CD14-positive monocyte (primary cell): ENCODE measurements around the gene N4BP2. TPM values are rescaled to one million over a fixed set of nuclear protein-coding genes. Genes with fewer than 3 reads are reported as not detected.

Experiments
- DNase-seq, 3 donors: peaks; one replicate each; pipeline ENCODE4 v3.0.0-alpha.2; 2011 to 2022
- H2AFZ ChIP-seq: 2 replicates; pipeline ENCODE4 v1.6.0; 2012; ENCODE audit warnings: mild to moderate bottlenecking, low read depth, low read length, inconsistent platforms; ENCODE audit not compliant: insufficient read depth, poor library complexity, severe bottlenecking
- H3K27ac ChIP-seq, 2 donors: 1 replicate in 1 of 2; 2 replicates in 1 of 2; pipeline ENCODE4 v1.5.1; 2012 to 2013; ENCODE audit warnings: low read length in 2 of 2, control low read depth in 1 of 2, inconsistent platforms in 1 of 2, low read depth in 1 of 2, mild to moderate bottlenecking in 1 of 2
- H3K27me3 ChIP-seq, 2 donors: one replicate each; pipeline versions ENCODE4 v1.6.0 to v1.6.1; 2011 to 2013; ENCODE audit warnings: low read length in 2 of 2; ENCODE audit not compliant: control insufficient read depth in 2 of 2, insufficient read depth in 2 of 2
- H3K36me3 ChIP-seq, 2 donors: replicated peaks in 1 of 2; 1 replicate in 1 of 2; 2 replicates in 1 of 2; pipeline versions ENCODE4 v1.5.1 to v1.6.1; 2012 to 2013; ENCODE audit warnings: low read length in 2 of 2, control low read depth in 1 of 2, inconsistent platforms in 1 of 2, mild to moderate bottlenecking in 1 of 2; ENCODE audit not compliant: insufficient read depth in 2 of 2, control insufficient read depth in 1 of 2
- H3K4me1 ChIP-seq, 2 donors: 1 replicate in 1 of 2; 2 replicates in 1 of 2; pipeline versions ENCODE4 v1.5.1 to v1.6.1; 2012 to 2013; ENCODE audit warnings: low read length in 2 of 2, control low read depth in 1 of 2, inconsistent platforms in 1 of 2, mild to moderate bottlenecking in 1 of 2, moderate library complexity in 1 of 2; ENCODE audit not compliant: insufficient read depth in 2 of 2, control insufficient read depth in 1 of 2
- H3K4me2 ChIP-seq: replicated peaks from 2 replicates; pipeline ENCODE3; 2012; ENCODE audit warnings: low read length, moderate library complexity, mild to moderate bottlenecking; ENCODE audit not compliant: poor library complexity, severe bottlenecking; ENCODE audit errors: extremely low read depth
- H3K4me3 ChIP-seq, 3 experiments: fragments of 200-600 bp in 1 of 3; sonication (generic) in 1 of 3; replicated peaks in 1 of 3; 1 replicate in 2 of 3; 2 replicates in 1 of 3; pipeline ENCODE4 v1.5.1; 2011 to 2013; ENCODE audit warnings: low read length in 3 of 3, mild to moderate bottlenecking in 3 of 3, control low read depth in 2 of 3, low read depth in 2 of 3, inconsistent platforms in 1 of 3, moderate library complexity in 1 of 3
- H3K79me2 ChIP-seq: 2 replicates; pipeline ENCODE4 v1.6.0; 2012; ENCODE audit warnings: mild to moderate bottlenecking, control low read depth, inconsistent platforms, low read length, moderate library complexity; ENCODE audit not compliant: insufficient read depth
- H3K9ac ChIP-seq: 2 replicates; pipeline ENCODE4 v1.6.0; 2017; ENCODE audit warnings: low read length, mild to moderate bottlenecking; ENCODE audit not compliant: insufficient read depth, poor library complexity, severe bottlenecking
- H3K9me3 ChIP-seq, 2 donors: replicated peaks in 1 of 2; 1 replicate in 1 of 2; 2 replicates in 1 of 2; pipeline versions ENCODE4 v1.5.1 to v1.6.1; 2012 to 2013; ENCODE audit warnings: low read length in 2 of 2, control low read depth in 1 of 2; ENCODE audit not compliant: control insufficient read depth in 1 of 2, insufficient read depth in 1 of 2
- H4K20me1 ChIP-seq: 2 replicates; pipeline ENCODE4 v1.6.0; 2012; ENCODE audit warnings: mild to moderate bottlenecking, low read length, control low read depth, moderate library complexity; ENCODE audit not compliant: insufficient read depth
- H3K27ac Mint-ChIP-seq, 7 donors: one replicate each; pipeline ENCODE4 v1.8.0; 2020; ENCODE audit warnings: mild to moderate bottlenecking in 7 of 7, mixed read lengths in 7 of 7, moderate library complexity in 6 of 7, inconsistent platforms in 2 of 7
- H3K27me3 Mint-ChIP-seq, 3 donors: one replicate each; pipeline ENCODE4 v1.8.0; 2021 to 2022; ENCODE audit warnings: low read depth in 3 of 3, mild to moderate bottlenecking in 3 of 3, mixed read lengths in 3 of 3, moderate library complexity in 3 of 3, inconsistent platforms in 1 of 3
- H3K36me3 Mint-ChIP-seq, 2 donors: one replicate each; pipeline ENCODE4 v1.8.0; 2020; ENCODE audit warnings: mixed read lengths in 2 of 2, inconsistent platforms in 1 of 2, mild to moderate bottlenecking in 1 of 2
- H3K4me1 Mint-ChIP-seq: one replicate; pipeline ENCODE4 v1.8.0; 2020; ENCODE audit warnings: mild to moderate bottlenecking, mixed read lengths
- H3K4me3 Mint-ChIP-seq, 2 donors: one replicate each; pipeline ENCODE4 v1.8.0; 2020; ENCODE audit warnings: mild to moderate bottlenecking in 2 of 2, mixed read lengths in 2 of 2, moderate library complexity in 1 of 2
- H3K9me3 Mint-ChIP-seq, 7 donors: one replicate each; pipeline ENCODE4 v1.8.0; 2020 to 2022; ENCODE audit warnings: mixed read lengths in 7 of 7, mild to moderate bottlenecking in 6 of 7, moderate library complexity in 6 of 7, inconsistent platforms in 2 of 7
- WGBS: methylation state at CpG from one replicate; pipeline ENCODE4 v1.1.5; 2013; ENCODE audit warnings: missing lambda C conversion rate; ENCODE audit not compliant: insufficient coverage; 5-methylcytosine and 5-hydroxymethylcytosine counted together
- intact Hi-C, 2 donors: fragments of 100-400 bp; cut with micrococcal nuclease; formaldehyde crosslinking; loops; one replicate each; pipeline versions ENCODE4 v1.15.0 to v1.15.1; 2023
- polyA plus RNA-seq, 3 donors: library from polyadenylated mRNA; depleted of rRNA in 1 of 3; unstranded in 2 of 3; stranded (reverse) in 1 of 3; fragments of 300-500 nt in 2 of 3; fragments of >200 nt in 1 of 3; fragmentation: Illumina TruSeq in 2 of 3; gene quantifications; 1 replicate in 2 of 3; 2 replicates in 1 of 3; pipeline ENCODE4 v1.2.3, GENCODE V29; 2012 to 2021
- TF ChIP-seq, protein P1 (sequence below): fragments of 200-600 bp; IDR thresholded peaks from one replicate; pipeline ENCODE4 v1.8.0; 2022; ENCODE audit warnings: antibody characterized with exemption, mild to moderate bottlenecking

N4BP2 gene
- polyA plus RNA-seq, 3 donors, result 3.1 to 8.3 (median 4.8) TPM

DNA sequence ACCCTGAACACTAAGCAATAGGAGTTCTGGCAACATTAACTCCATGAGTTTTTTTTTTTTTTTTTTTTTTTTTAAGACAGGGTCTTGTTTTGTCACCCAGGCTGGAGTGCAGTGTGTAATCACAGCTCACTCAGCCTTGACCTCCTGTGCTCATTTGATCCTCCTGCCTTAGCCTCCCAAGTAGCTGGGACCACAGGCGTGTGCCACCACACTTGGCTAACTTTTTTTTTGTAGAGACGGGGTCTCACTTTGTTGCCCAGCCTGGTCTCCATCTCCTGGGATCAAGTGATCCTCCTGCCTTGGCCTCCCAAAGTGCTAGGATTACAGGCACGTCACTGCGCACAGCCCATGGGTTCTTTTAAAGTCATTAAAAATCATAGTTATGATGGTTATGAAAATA lies 145.2 kb downstream of the N4BP2 start:
- H2AFZ ChIP-seq, result no peak overlapping the region
- H3K36me3 Mint-ChIP-seq, result peaks cover 0 to 3% of the 10 kb centered on the region in 2 donors

DNA sequence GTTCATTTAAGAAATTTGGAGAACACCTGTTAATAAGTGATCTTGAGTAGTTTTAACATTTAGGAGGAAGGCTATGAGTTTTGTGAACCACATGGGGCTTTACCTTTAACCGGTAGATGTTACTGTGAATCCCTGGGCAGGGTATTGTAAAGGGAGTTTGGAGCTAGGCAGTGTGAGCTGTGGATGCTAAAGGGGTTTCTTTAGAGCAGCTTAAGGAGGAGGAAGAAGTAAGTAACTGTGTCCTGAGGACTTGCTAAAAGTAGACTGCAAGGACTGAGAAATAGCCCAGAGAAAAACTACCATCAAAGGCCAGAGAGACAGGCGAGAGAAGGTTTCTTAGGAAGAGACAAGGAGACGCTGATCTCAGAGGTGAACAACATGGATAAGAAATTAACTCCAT lies 145.8 kb downstream of the N4BP2 start:
- Mint-ChIP-seq H3K4me3 (no peak overlapping the region), H3K27ac (peak overlapping the region in 3 of 7 donors; percentile 7 to 43 (median 26)), H3K9me3 (no peaks in the 10 kb centered on the region), H3K36me3 (peaks cover 0 to 3% of the 10 kb centered on the region in 2 donors), H3K27me3 (peaks cover 0 to 4% (median 0%) of the 10 kb centered on the region in 3 donors), H3K4me1 (peaks cover 78% of the 10 kb centered on the region)
- H3K4me1 ChIP-seq, result peaks cover 73 to 79% of the 10 kb centered on the region in 2 donors
- intact Hi-C loops, result loop anchor here in 1 of 2 donors (5.0 to 10.0 kb wide), 2 partner anchors 48 to 105 kb away; no protein-coding TSS in a partner anchor
- no peaks in the 10 kb centered on the region for H3K9me3 ChIP-seq
- peaks cover 51% of the 10 kb centered on the region for H3K79me2 ChIP-seq
- H3K9ac ChIP-seq, result no peak overlapping the region
- DNase-seq, result no peak
- no peaks in the 10 kb centered on the region for H4K20me1 ChIP-seq
- no peak overlapping the region for H3K27ac ChIP-seq
- H2AFZ ChIP-seq, result no peak overlapping the region
- no peak overlapping the region for H3K4me2 ChIP-seq
- 92% methylated on average over 1 of the region's 3 CpGs for WGBS
- no peaks in the 10 kb centered on the region for H3K36me3 ChIP-seq
- H3K27me3 ChIP-seq, result no peaks in the 10 kb centered on the region
- TF ChIP-seq, protein P1, sequence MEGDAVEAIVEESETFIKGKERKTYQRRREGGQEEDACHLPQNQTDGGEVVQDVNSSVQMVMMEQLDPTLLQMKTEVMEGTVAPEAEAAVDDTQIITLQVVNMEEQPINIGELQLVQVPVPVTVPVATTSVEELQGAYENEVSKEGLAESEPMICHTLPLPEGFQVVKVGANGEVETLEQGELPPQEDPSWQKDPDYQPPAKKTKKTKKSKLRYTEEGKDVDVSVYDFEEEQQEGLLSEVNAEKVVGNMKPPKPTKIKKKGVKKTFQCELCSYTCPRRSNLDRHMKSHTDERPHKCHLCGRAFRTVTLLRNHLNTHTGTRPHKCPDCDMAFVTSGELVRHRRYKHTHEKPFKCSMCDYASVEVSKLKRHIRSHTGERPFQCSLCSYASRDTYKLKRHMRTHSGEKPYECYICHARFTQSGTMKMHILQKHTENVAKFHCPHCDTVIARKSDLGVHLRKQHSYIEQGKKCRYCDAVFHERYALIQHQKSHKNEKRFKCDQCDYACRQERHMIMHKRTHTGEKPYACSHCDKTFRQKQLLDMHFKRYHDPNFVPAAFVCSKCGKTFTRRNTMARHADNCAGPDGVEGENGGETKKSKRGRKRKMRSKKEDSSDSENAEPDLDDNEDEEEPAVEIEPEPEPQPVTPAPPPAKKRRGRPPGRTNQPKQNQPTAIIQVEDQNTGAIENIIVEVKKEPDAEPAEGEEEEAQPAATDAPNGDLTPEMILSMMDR, result no peak
- no peak overlapping the region for H3K4me3 ChIP-seq

More for the DNA sequence above, 145.2 kb downstream of the N4BP2 start:
- intact Hi-C loops, result loop anchor here in 1 of 2 donors (5.0 to 10.0 kb wide), 2 partner anchors 47 to 105 kb away; no protein-coding TSS in a partner anchor
- H3K9me3 Mint-ChIP-seq, result no peaks in the 10 kb centered on the region
- no peak overlapping the region for H3K4me3 ChIP-seq
- H3K4me3 Mint-ChIP-seq, result no peak overlapping the region
- peaks cover 46% of the 10 kb centered on the region for H3K79me2 ChIP-seq
- H4K20me1 ChIP-seq, result no peaks in the 10 kb centered on the region
- peaks cover 0 to 4% (median 0%) of the 10 kb centered on the region in 3 donors for H3K27me3 Mint-ChIP-seq
- no peak overlapping the region for H3K27ac ChIP-seq
- no peak for DNase-seq
- WGBS, result 100% methylated on average over 4 of the region's 4 CpGs
- TF ChIP-seq, protein P1, result no peak
- H3K9ac ChIP-seq, result no peak overlapping the region
- no peak overlapping the region for H3K4me2 ChIP-seq
- H3K9me3 ChIP-seq, result no peaks in the 10 kb centered on the region
- peaks cover 74 to 79% of the 10 kb centered on the region in 2 donors for H3K4me1 ChIP-seq
- H3K27me3 ChIP-seq, result no peaks in the 10 kb centered on the region
- H3K36me3 ChIP-seq, result no peaks in the 10 kb centered on the region
- H3K27ac Mint-ChIP-seq, result peak overlapping the region in 1 of 7 donors; percentile 6
- peaks cover 80% of the 10 kb centered on the region for H3K4me1 Mint-ChIP-seq
